Glomerular visceral epithelial cell (primary cell): Measurements from ENCODE around the gene NSMCE1.
A peak's percentile ranks its signal among the peaks of the same experiment; 100 is the strongest.

Experiments
- DNase-seq: peaks from one replicate; pipeline ENCODE4 v3.0.0-alpha.2; 2016; ENCODE audit errors: extremely low spot score

The NSMCE1 gene

GRCh38 chr16:27242868-27243590 lies 25.5 kb downstream of the NSMCE1 start:
- DNase-seq = peak; percentile 67

DNA sequence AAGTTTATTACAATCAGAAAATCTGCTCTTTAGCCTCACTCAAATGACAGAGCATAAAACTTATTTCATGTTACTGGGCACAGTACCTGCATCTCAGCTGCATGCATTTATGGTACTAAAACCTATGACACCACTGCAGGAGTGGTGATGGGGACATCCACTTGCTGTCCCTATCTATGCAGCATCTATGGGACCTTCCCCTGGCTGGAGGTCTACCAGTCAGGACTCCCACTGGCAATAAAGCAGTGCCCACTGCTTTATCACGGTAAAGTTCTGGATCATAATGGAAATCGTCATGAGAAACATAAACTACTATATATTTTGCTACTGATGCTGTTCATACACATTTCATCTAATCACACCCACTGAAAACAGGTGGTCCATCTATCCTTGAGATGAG lies 26.2 kb downstream of the NSMCE1 start:
- no peak for DNase-seq

DNA sequence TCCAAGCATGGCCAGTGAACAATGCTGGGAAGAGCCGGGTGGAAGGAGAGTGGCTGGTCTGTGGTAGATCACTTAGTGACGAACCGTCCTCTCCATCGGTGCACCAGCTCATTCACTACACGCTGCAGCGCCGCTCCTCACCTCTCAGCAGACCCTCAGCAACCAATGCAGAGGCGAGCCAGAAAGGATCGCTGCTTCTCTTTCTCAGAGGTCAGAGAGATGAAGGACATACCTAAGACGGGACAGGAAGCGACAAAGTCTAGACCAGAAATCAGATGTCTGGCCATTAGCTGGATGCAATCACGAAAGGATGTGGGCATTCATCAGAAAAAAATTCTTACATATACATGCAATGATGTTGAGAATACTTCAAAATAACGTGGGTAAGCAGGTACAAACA lies 26.9 kb downstream of the NSMCE1 start:
- DNase-seq = no peak

- DNase-seq = peak; percentile 32
Observed at GRCh38 chr16:27240948-27241531, 27.5 kb downstream of the NSMCE1 start.

GRCh38 chr16:27239906-27240655 lies 28.5 kb downstream of the NSMCE1 start:
- no peak for DNase-seq

GRCh38 chr16:27239026-27239425 lies 29.5 kb downstream of the NSMCE1 start:
- DNase-seq = no peak

GRCh38 chr16:27238591-27238990 lies 30.0 kb downstream of the NSMCE1 start:
- no peak for DNase-seq

DNA sequence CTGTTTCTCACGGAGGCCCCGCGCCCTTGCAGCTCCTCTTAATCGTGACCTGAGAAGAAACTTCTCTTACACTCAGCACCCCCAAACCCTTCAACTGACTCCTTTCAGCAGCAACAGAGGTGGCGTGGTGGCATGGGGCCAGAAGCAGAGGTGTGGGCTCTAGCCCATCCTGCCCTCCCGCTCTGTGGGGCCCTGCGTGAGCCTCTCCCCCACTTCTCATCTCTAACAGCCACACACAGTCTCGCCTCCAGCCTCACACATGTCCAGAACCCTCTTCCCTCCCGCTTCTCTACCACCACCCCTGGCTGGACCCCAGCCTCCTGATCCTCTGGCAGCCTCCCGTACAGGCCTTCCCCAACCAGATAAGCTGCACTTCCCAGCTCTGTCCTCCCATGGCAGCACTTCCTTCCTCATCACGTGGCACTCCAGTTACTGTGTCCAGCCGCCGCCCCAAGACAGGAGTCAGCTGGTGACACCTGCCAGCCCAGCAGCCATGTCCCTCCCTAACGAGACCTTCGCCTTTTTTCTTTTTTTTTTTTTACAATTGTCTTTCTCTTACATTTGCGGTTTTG lies 30.5 kb downstream of the NSMCE1 start:
- DNase-seq = no peak

DNA sequence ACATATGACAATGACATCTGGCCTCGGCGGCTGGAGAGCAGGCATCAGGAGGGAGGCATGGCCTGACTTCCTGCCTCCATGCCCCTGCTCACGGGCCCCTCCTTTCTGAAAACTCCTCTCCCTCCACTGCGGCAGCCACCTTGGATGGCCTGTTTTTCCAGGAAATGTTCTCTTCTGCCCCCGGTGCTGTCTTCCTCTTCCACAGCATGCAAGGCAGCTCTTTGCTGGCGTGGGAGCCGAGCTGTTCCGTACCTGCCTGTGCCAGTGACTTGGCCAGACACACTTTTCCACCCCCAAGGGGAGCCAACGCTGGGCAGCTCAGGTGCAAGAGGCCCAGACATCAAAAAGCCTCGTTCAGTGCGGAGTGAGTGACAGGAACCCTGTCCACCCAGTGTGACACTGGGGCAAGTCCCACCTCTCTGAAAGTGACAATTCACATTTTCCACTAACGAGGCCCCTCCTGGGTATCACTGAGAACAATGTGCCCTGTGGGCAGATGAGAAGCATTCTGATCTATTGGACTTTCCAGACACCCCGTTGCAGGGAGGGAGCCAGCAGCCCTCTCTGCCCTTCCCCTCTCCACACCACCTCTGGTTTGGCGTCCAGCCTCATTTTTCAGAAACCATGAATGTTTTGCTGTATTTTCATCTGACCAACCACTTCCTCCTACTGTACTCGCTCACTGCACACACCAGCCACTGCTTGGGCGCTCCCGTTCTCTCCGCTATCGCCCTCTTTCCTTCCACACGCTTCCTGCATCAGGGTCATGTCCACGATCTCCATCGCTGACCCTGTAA lies 31.2 kb downstream of the NSMCE1 start:
- DNase-seq = no peak

GRCh38 chr16:27236635-27237218 lies 31.8 kb downstream of the NSMCE1 start:
- no peak for DNase-seq

- no peak for DNase-seq
Observed at GRCh38 chr16:27235938-27236245, 32.7 kb downstream of the NSMCE1 start.

DNA sequence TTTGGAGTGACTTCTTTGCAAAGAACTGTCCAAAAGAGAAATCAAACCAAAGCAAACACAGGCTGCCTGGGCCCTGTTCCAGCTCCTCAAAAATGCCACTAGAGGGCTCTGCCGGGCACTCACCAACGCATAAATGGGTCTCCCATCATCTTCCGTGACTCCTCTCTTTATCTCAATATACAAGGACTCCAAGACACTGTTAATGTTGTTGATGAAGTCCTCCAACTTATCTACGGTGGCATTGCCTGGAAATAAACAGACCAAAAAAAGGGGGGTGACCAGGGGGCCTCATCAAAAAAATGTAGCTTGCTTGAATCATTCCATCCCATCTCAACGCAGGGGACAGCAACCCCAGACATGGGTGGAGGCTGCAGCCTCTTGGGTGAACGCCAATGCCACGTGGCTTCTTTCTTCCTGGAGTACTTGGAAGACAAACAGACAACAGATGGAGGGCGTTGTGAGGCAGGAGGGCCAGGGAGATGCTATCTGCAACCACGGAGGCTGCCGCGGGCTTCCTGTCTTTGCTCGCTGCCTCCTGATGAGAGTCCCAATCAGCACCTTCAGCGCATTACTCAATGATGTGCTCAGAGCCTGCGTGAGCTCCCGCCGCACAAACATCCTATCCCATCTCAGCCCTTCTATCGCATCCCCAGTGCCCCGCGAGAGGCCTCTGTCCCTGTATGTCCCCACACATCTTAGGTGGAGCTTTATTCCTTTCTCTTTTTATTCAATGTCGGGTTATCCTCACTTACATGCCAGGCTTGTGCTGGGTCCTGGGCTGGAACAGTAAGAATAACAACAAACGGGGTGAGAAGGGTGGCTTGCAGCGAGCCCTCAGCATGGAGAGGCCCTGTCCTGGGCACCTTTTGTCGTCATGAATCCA lies 33.3 kb downstream of the NSMCE1 start:
- DNase-seq = peak; percentile 59

GRCh38 chr16:27234603-27235002 lies 34.0 kb downstream of the NSMCE1 start:
- no peak for DNase-seq

GRCh38 chr16:27234171-27234570 lies 34.4 kb downstream of the NSMCE1 start:
- DNase-seq = no peak

- DNase-seq = no peak
Observed at GRCh38 chr16:27233731-27234130, 34.8 kb downstream of the NSMCE1 start.

DNA sequence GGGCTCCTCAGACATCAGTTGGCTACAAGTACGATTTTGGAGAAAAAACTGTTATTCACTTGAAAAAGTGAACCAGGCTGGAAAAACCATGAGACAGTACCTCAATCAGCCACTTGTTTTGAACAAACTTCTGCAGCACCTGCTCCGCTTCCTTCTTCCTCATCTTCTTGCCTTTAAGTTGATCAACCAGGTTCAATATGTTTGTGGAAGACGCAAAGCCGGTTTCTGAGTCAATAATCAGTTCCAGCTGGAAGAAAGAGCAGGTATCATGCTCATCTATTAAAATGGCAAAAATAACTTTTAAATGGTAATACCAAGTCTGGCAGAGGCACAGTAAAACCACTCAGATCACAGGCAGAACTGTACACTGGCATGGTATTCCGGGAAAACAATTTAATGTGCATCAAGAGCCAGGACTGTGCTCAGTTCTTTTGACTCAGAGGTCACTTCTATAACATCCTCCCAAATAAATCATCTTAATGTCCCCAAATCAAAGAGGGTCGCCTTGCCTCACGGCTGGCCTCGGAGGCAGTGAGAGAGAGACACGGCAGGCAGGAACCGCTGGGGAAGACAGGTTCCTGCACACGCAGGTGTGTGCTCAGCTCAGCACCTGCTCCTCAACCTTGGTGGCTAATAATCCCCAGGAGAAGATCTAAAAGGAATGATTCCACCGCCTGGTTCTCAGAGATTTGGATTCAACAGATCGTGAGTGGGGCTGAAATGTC lies 35.5 kb downstream of the NSMCE1 start:
- no peak for DNase-seq

GRCh38 chr16:27232061-27232900 lies 36.3 kb downstream of the NSMCE1 start:
- no peak for DNase-seq

GRCh38 chr16:27231692-27232060 lies 36.9 kb downstream of the NSMCE1 start:
- no peak for DNase-seq

DNA sequence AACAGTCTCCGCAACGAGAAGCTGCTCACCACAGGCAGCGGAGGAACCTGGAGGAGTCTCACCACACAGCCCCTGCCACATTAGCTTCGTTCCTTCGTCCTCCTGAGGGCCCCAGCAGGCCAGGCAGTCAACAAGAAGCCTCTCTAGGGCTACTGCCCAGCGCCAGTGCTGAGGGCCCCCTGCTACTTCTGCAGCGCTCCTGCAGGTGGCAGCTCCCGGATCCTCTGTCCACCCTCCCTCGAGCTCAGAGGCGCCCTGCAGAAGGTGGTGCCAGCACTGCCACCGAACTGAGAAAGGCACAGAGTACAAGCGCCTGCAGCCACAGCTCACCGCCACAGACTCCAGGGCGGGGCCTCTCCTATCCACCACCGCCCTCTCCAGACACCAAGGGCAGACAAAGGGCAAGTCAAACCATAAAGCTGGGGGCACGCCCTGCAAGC lies 38.0 kb downstream of the NSMCE1 start:
- DNase-seq = no peak
